ENCODE data around the gene LEMD2.

Gene LEMD2

GRCh38 chr6:33772082-33772830 lies 16.7 kb downstream of the LEMD2 start:
- no peak for ATAC-seq

DNA sequence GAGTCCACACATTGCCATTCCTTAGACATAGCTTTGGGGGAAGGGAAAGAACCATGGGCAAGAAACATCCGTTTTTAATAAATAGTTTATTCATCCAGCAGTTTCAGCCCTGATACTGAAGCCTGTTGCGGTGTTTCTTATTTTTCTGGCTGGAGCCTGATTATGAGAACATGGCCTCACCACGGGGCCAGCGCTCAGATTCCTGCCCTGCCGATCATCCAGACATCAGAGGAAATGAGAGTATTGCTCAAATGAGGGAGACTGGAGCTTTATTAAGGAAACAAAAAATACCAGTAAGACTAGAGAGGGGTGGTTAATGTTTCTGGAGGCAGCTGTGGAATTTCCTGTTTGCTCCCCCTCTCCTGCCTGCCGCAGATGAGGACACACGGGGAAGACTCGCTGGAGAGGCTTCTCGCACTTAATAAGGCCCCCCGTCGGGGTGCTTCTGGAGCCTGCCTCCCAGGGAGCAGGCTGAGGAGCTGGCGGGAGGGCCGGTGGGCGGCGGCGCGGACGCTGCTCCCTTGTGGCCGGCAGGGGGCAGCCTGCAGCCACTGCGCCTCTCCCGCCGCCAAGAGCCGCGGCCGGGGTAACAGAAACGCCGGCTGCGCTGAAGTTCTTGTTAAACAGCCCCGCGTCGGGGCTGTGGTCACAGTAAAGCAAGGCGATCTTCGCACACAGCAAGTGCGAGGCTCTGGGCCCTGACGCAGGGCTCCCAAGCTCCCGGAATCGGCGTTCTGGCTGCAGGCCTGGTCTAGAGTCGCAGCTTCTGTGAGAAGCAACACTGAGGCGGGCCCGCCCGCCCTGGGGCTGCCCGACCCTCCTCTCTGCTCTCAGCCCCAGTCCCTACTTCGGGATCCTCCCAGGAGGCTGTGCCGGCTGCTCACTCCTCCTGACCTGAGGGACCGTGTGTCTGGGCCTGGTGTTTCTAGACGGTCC lies 17.5 kb downstream of the LEMD2 start:
- ATAC-seq, result peak; percentile 74 to 75

DNA sequence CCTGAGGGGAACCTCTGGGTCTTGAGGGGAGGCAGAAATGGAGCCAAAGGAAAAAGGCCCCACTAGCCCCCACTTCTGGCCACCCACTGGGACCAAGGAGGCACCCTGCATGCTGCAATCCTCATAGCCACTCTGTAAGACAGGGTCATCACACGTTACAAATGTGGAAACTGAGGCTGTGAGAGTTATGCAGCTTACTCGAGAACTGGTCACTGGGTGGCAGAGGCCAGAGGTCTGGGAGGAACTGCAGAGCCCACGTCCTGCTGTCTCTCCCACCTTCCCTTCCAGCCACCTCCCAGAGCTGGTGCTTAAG lies 18.1 kb downstream of the LEMD2 start:
- ATAC-seq, result no peak

GRCh38 chr6:33770124-33770832 lies 18.7 kb downstream of the LEMD2 start:
- no peak for ATAC-seq

DNA sequence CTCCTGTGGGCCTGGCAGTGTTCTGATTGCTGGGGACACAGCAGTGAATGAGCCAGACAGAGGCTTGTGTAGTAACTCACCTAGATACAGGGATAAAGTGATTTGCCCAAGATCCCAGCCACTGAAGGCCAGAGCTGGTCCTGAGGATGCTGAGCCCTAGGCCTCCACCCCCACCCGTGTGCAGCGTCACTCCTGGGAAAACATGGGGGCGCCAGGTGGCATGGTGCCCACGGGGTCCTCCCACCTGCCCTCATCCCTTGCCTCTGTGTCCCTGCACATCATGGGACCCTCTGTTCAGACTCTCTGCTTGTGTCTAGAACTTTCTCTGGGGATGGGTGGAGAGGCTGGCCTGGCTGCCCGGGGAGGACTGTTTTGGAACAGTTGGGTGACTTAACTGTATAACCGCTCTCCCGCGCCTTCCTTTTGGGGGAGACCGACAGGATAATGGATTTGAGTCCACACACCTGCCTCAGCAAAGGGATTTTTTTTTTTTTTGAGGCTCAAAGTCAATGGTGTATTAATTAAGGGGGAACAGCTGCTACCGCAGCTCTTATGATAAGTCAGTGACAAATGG lies 19.6 kb downstream of the LEMD2 start:
- no peak for ATAC-seq

DNA sequence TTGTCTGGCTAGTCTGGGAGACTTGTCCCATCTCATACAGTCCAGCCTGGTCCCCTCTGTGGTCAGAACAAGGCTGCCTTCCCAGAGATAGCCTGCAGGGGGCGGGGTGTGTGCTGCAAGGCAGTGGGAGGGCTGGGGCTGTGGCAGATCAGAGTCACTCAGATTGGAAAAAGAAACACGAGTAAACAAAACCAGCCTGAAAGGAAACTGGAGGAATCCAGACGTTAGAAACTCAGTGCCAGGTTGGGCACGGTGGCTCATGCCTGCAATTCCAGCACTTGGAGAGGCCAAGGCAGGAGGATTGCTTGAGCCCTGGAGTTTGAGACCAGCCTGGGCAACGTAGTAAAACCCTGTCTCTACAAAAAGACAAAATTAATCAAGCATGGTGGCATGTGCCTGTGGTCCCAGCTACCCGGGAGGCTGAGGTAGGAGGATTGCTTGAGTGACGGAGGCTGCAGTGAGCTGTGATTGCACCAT lies 20.2 kb downstream of the LEMD2 start:
- ATAC-seq, result peak; percentile 62 to 69

GRCh38 chr6:33766921-33767907 lies 21.7 kb downstream of the LEMD2 start:
- no peak for ATAC-seq

DNA sequence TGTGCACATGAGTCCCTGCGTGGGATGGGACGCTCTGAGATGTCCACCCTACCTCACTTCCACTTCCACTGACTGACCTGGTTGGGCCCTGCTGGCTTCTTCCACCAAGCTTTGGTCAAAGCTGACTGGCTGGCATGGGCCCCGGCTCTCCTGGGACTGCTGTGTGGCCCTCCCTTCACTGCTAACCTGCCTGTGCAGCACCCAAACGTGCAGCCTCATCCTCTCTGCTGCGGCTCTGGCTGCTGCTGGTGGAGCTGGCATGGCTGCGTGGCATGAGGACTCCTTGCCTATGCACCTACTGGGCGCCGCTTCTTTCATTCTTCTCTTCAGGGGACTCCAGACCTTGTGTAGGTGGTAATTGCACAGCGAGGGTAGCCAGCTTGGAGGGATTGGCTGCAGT lies 23.6 kb downstream of the LEMD2 start:
- ATAC-seq, result no peak

DNA sequence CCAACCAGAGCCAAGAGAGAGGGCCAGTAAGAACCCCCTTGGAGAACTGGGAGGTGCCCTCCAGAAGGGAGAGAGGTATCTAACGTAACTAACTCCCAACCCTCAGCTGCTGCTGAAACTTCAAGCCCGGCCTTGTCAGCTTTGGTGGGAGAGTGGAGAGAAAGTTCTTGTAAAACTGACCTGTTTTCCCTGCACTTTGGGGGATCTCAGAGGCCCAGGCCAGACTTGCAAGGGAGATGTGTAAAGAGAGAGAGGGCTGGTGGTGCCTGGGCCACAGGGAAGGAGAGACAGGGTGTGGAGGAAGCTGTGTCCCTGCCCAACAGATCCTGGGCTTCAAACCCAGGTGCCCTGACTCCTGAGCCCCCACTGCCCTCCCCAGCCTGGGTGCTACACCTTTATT lies 24.9 kb downstream of the LEMD2 start:
- ATAC-seq, result no peak

- ATAC-seq, result no peak
These were observed 25.4 kb downstream of the LEMD2 start for GRCh38 chr6:33763483-33763882.

- no peak for ATAC-seq
These were observed 26.2 kb downstream of the LEMD2 start for GRCh38 chr6:33762713-33763112.

DNA sequence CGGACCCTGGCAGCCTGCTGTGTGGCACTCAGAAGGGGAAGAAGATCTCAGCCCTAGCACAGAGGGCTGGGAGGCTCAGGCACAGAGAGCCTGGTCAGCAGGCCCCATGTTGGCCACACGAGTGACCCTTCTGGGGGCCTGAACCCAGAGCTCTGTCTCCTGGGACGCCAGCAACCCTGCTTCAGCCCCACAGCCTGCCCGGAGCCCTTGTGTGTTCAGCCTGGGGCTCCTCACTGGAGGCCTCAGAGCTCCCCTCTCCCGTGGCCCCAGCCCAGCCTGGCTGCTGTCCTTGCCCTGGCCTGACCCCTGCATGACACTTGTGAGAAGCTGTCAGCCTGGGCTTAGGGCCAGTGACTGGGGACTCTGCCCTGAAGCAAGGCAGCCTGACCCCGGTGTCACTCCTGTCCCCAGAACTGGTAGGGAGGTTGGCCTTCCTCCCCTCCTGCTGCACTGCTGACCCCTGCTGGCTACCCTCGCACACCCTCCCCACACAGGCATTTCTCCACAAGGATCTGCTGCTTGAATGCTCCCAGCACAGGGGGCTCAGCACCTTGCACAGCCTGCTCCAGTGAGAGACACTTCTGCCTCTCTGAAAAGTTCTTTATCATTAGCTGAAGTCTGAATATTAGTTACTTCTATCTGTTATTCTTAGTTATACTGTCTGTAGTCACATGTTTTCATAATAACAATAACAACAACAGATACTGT lies 26.9 kb downstream of the LEMD2 start:
- ATAC-seq, result peak; percentile 21 to 51

DNA sequence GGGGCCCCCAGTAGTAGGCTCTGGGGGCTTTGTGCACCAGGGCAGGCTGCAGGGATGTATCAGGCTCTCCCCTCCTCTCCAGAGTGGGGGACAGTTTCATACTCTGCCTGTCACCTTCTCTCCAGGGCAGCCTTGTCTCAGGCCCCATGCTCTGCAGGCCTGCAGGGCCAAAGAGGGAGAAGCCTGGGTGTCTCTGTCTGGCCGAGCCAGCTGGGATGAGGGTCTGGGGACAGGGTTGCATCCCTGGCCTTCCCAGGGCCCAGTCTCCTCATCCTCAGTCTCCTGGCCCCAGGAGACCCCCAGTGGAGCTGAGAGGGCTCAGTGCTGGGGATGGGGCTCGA lies 27.4 kb downstream of the LEMD2 start:
- no peak for ATAC-seq

- ATAC-seq, result no peak
These were observed 28.9 kb downstream of the LEMD2 start for GRCh38 chr6:33759887-33760629.

- ATAC-seq, result no peak
These were observed 30.1 kb downstream of the LEMD2 start for GRCh38 chr6:33758815-33759216.

- no peak for ATAC-seq
These were observed 31.0 kb downstream of the LEMD2 start for GRCh38 chr6:33757906-33758305.

- no peak for ATAC-seq
These were observed 31.8 kb downstream of the LEMD2 start for GRCh38 chr6:33757113-33757512.

DNA sequence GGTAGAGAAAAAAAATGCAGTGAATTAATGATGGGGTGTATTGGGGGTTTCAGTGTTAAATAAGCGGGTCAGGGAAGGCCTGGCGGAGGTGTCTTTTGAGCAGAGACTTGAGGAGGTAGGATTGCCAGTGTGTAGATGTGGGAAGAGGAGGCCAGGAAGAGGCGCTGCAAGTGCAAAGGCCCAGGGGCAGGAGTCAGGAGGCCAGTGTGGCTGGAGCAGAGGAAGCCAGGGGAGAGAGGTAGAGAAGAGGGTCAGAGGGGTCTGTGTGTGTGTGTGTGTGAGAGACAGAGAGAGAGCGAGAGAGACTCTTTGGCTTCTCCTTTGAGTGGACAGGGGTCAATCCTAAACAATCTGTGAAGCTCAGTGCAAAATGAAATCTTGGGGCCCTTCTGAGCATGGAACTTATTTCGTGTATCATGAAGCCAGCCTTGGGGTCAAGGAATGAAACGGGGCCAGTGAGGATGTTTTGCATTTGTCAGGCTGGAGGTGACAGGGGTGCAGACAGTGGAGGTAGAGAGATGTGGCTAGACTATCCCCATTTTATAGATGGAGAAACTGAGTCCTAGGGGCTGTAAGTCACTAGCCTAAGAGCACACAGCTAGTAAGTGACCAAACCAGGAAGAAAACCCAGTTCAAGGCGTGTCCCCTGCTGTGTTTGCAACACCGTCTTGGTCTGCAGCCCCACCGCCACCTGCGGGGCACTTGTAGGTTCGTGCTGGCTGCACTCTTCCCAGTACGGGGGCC lies 32.5 kb downstream of the LEMD2 start:
- no peak for ATAC-seq

DNA sequence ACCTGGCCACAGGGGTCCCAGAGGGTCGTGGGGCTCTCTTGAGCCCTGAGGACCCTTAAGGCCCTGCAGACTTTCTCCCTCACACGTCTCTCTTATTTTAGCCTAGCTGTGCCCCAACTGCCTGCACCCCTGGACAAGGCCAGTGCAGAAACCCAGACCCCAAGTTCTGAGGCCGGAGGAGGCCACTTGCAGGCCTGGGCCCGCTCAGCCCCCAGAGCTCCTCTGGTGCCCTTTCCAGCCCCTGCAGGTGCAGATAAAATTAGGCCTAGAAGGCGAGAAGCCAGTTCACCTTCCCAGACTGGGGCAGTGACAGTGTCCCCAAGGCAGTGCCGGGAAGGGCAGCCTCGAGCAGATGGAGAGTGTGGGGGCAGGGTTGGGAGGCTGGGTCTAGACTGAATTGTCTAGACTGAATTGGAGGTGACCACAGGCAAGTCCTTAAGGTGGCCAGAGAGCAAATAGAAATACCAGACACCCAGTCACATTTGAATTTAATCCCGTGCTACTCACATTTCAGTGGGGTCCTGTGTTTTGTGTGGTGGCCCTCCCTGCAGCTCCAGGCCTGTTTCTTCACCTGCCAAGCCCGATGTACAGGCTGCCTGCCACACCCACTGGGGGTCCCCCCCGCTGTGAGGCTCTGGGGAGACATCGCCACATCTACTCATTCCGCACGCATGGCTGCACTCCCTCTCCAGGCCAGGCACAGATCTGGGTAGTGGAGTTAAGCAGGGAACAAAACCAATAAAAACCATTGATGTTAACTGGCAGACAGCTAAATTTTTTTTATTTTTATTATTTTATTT lies 33.7 kb downstream of the LEMD2 start:
- no peak for ATAC-seq

All from activated CD4-positive, CD25-positive, alpha-beta regulatory T cell treated with anti-CD3 and anti-CD28 coated beads, Interleukin-2, amount 50 U/mL, for 24 hours (primary cell).